Trophoblast cell (in vitro differentiated cells and primary cell): ENCODE measurements around the gene ITPK1.

ENCODE experiments used
- DNase-seq, 2 donors: peaks; one replicate each; pipeline ENCODE4 v3.0.0-alpha.2; 2016
- H2AFZ ChIP-seq: 2 replicates; pipeline ENCODE4 v1.6.1; 2013; ENCODE audit warnings: low read length, moderate library complexity, mild to moderate bottlenecking; ENCODE audit not compliant: insufficient read depth, poor library complexity
- H2AK5ac ChIP-seq: 2 replicates; pipeline ENCODE4 v1.6.1; 2013; ENCODE audit warnings: mild to moderate bottlenecking, low read length
- H2BK120ac ChIP-seq: 2 replicates; pipeline ENCODE4 v1.6.1; 2013; ENCODE audit warnings: low read length, mild to moderate bottlenecking, moderate library complexity; ENCODE audit not compliant: insufficient read depth, poor library complexity
- H2BK12ac ChIP-seq: 2 replicates; pipeline ENCODE4 v1.6.1; 2013; ENCODE audit warnings: mild to moderate bottlenecking, low read length, moderate library complexity
- H2BK5ac ChIP-seq: 2 replicates; pipeline ENCODE4 v1.6.1; 2013; ENCODE audit warnings: low read length, low read depth, moderate library complexity, mild to moderate bottlenecking; ENCODE audit not compliant: poor library complexity
- H3K14ac ChIP-seq: 2 replicates; pipeline ENCODE4 v1.6.1; 2013; ENCODE audit warnings: mild to moderate bottlenecking, low read length
- H3K18ac ChIP-seq: 2 replicates; pipeline ENCODE4 v1.6.1; 2013; ENCODE audit warnings: mild to moderate bottlenecking, low read length
- H3K23ac ChIP-seq: 2 replicates; pipeline ENCODE4 v1.6.1; 2013; ENCODE audit warnings: low read length
- H3K27ac ChIP-seq: 2 replicates; pipeline ENCODE4 v1.5.1; 2013; ENCODE audit warnings: low read depth, mild to moderate bottlenecking, inconsistent platforms, low read length, moderate library complexity
- H3K27me3 ChIP-seq: 2 replicates; pipeline ENCODE4 v1.6.1; 2013; ENCODE audit warnings: inconsistent platforms, mild to moderate bottlenecking, low read length, moderate library complexity; ENCODE audit not compliant: insufficient read depth
- H3K36me3 ChIP-seq, 2 experiments: 1 replicate in 1 of 2; 2 replicates in 1 of 2; pipeline ENCODE4 v1.6.1; 2013; ENCODE audit warnings: low read length in 2 of 2, mild to moderate bottlenecking in 2 of 2, moderate library complexity in 1 of 2; ENCODE audit not compliant: insufficient read depth in 2 of 2, control insufficient read depth in 1 of 2
- H3K4ac ChIP-seq: 2 replicates; pipeline ENCODE4 v1.6.1; 2013; ENCODE audit warnings: low read depth, mild to moderate bottlenecking, low read length, moderate library complexity
- H3K4me1 ChIP-seq, 2 experiments: 1 replicate in 1 of 2; 2 replicates in 1 of 2; pipeline ENCODE4 v1.6.1; 2013; ENCODE audit warnings: low read length in 2 of 2, mild to moderate bottlenecking in 2 of 2, moderate library complexity in 1 of 2; ENCODE audit not compliant: insufficient read depth in 2 of 2, control insufficient read depth in 1 of 2
- H3K4me2 ChIP-seq: 2 replicates; pipeline ENCODE4 v1.6.1; 2013; ENCODE audit warnings: inconsistent platforms, mild to moderate bottlenecking, low read length, moderate library complexity
- H3K4me3 ChIP-seq: 2 replicates; pipeline ENCODE4 v1.5.1; 2013; ENCODE audit warnings: mild to moderate bottlenecking, low read depth, low read length, inconsistent platforms
- H3K79me1 ChIP-seq: one replicate; pipeline ENCODE4 v1.6.1; 2013; ENCODE audit warnings: low read length
- H3K79me2 ChIP-seq: 2 replicates; pipeline ENCODE4 v1.6.1; 2013; ENCODE audit warnings: low read length, mild to moderate bottlenecking; ENCODE audit not compliant: control insufficient read depth, insufficient read depth, poor library complexity
- H3K9ac ChIP-seq: 2 replicates; pipeline ENCODE4 v1.6.1; 2013; ENCODE audit warnings: mild to moderate bottlenecking, low read length
- H3K9me3 ChIP-seq: 2 replicates; pipeline ENCODE4 v1.6.1; 2013; ENCODE audit warnings: low read depth, mild to moderate bottlenecking, control low read depth, inconsistent platforms, low read length; ENCODE audit not compliant: insufficient read depth
- H4K12ac ChIP-seq: 2 replicates; pipeline ENCODE4 v1.6.1; 2013; ENCODE audit warnings: low read depth, mild to moderate bottlenecking, low read length, moderate library complexity
- H4K8ac ChIP-seq: 2 replicates; pipeline ENCODE4 v1.6.1; 2013; ENCODE audit warnings: low read depth, mild to moderate bottlenecking, low read length, moderate library complexity
- H4K91ac ChIP-seq: one replicate; pipeline ENCODE4 v1.6.1; 2013; ENCODE audit warnings: low read depth, mild to moderate bottlenecking, low read length, moderate library complexity
- WGBS: extraction: QIAGEN DNeasy Blood & Tissue Kit; methylation state at CpG from one replicate; pipeline ENCODE4 v1.1.7; 2013; ENCODE audit warnings: missing lambda C conversion rate; ENCODE audit not compliant: insufficient read length, insufficient coverage; ENCODE audit errors: extremely low coverage; 5-methylcytosine and 5-hydroxymethylcytosine counted together

Gene ITPK1

DNA sequence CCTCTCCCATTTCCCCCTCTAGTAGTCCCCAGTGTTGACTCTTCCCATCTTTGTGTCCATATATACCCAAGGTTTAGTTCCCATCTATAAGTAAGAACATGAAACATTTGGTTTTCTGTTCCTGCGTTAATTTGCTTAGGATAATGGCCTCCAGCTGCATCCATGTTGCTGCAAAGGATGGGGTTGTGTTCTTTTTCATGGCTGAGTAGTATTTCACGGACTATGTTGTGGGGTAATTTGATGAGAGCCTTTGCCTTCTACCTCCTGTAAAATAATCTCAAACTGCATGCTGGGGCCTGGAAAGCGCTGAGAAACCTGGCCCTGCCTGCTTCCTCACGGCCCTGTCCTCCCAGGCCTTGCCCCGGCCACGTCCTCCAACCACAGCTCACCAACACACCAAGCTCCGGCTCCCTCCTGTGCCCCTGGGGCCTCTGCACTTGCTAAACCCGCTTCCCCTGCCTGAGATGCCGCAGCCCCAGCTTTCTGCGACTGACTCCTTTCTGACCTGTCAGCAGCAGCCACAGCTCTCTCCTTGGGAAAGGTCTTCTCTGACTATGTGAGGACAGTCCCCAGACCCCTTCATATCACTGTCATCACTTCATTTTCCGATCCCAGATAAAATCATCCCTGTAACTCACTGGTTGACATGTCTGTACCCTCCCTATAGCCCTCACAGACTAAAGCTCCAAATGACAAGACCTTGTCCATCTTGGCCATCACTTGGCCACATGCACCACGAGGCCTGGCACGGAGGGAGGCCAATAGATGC lies 19.8 kb downstream of the ITPK1 start:
- no peak for DNase-seq
- H4K91ac ChIP-seq = no peak overlapping the region
- no peak overlapping the region for H4K8ac ChIP-seq
- no peak overlapping the region for H3K4me3 ChIP-seq
- H2BK5ac ChIP-seq = no peak overlapping the region
- H4K12ac ChIP-seq = no peak overlapping the region
- no peak overlapping the region for H3K23ac ChIP-seq
- H3K9me3 ChIP-seq = no peaks in the 10 kb centered on the region
- no peak overlapping the region for H2AFZ ChIP-seq
- no peak overlapping the region for H2BK120ac ChIP-seq
- no peak overlapping the region for H3K9ac ChIP-seq
- WGBS = no CpG with 5 or more reads among the region's 13 CpGs
- H3K18ac ChIP-seq = peak overlapping the region; percentile 42
- no peak overlapping the region for H2BK12ac ChIP-seq
- H3K4me1 ChIP-seq = peaks cover 8 to 16% of the 10 kb centered on the region in 2 experiments
- no peak overlapping the region for H2AK5ac ChIP-seq
- no peak overlapping the region for H3K14ac ChIP-seq
- no peaks in the 10 kb centered on the region for H3K79me1 ChIP-seq
- no peaks in the 10 kb centered on the region for H3K36me3 ChIP-seq
- no peak overlapping the region for H3K4ac ChIP-seq
- H3K27me3 ChIP-seq = no peaks in the 10 kb centered on the region
- no peak overlapping the region for H3K27ac ChIP-seq
- no peaks in the 10 kb centered on the region for H3K79me2 ChIP-seq
- no peak overlapping the region for H3K4me2 ChIP-seq

DNA sequence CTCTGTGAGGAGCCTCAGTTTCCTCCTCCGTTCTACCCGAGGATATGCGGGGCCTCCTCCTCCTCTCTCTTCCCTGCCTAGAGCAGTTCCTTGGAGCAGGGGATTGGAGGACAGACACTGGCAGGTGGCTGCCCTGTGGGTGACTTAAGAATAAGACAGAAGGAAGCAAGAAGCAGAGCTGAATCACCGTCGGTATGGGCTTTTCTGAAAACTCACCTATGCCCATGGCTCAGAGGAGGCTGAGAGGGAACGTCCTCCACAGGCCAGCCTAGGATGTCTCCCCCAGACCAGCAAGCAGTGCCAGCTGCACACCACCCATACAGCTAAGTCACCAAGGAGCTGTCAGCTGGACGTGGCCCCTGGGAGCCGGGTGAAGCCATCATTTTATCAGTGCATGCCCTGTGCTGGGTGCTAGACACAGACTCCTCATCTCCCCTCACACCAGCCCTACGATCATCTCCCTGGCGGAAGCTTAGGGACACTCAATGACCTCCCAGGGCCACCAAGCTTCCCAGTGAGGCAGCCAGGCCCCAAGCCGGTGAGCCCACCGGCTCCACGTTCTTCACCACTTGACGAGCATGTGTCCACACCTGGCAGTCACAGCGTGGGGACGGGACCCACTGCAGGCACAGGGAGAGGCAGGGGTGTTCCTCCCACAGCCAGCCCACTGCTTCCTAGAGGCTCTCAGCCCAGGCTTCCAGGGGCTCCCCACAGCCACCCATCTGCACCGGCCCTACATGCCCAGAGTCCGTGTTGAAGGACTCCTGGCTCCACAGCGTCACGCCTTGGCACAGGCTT lies 21.4 kb downstream of the ITPK1 start:
- Histone ChIP-seq H3K9me3 (no peaks in the 10 kb centered on the region), H3K36me3 (no peaks in the 10 kb centered on the region), H3K4me1 (peaks cover 0 to 4% of the 10 kb centered on the region in 2 experiments), H3K4me3 (no peak overlapping the region), H3K23ac (no peak overlapping the region), H3K27me3 (no peaks in the 10 kb centered on the region), H2BK12ac (no peak overlapping the region), H3K4me2 (no peak overlapping the region), H3K14ac (no peak overlapping the region), H4K91ac (no peak overlapping the region), H3K18ac (peak overlapping the region; percentile 3), H3K79me2 (no peaks in the 10 kb centered on the region), H3K27ac (no peak overlapping the region), H3K4ac (peak overlapping the region; percentile 11), H3K9ac (no peak overlapping the region), H3K79me1 (no peaks in the 10 kb centered on the region), H2BK120ac (no peak overlapping the region), H2AK5ac (no peak overlapping the region), H2BK5ac (no peak overlapping the region), H4K8ac (no peak overlapping the region), H4K12ac (no peak overlapping the region), H2AFZ (no peak overlapping the region)
- no peak for DNase-seq
- no CpG with 5 or more reads among the region's 20 CpGs for WGBS

DNA sequence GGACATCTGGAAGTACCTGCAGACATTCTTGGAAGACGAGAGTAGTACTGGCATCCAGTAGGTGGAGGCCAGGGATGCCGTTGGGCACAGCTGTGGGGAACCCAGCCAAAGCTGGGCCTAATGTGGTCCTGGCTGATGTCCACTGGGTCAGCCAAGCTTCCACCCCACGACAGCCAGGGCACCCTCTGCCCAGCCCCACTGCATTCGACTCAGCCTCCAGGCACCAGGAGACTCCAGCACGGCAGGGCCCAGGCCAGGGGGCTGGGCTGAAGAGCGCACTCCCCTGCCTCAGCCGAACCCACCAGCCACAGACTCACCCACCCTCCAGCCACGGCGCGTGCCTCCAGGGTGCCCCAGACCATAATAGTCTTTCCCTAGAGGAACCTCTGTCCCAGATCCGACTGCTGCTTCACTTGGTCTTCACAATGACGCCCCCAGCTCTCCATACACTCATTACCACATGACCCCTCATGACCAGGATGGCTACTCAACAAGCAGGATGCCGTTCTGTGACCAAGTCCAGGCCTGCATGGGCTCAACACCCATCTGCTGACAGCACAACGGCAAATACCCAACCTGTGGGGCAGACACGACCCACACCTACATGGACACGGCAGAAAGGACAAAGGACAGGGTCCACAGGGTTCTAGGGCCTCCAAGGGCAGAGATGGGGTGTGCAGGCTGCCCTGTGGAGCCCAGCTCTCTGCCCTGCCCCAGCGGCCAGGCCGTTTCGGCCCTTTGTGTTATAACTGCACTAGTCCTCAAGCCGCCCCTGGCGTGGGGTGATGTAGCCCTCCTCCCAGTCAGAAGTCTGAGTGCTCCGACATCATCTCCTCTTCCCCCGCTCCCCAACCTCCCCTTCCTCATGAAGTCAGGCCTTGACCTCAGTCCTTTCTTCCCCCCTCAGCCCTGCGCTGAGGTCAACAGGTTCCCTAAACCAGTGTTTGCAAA lies 22.8 kb downstream of the ITPK1 start:
- H2BK12ac ChIP-seq = no peak overlapping the region

DNA sequence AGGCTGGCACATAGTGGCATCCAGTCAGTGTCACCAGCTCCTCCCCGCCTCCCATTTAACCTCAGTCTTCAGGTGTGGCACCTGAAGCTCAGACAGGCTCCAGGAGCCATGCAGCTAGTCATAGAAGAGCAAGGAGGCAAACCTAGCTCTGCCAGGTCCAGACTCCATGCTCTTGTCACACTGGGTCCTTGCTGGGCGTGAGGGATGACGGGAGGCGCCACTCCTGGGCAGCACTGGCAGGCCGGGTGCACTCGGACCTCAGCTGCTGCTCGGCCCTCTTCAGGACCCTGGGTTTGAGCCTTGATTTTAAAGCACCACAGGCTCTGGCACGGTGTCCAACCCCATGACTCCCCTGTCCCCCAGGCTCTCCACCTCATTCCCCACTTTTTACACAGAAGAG lies 24.1 kb downstream of the ITPK1 start:
- no peak overlapping the region for H4K8ac ChIP-seq
- no peak overlapping the region for H3K18ac ChIP-seq
- no peak overlapping the region for H4K91ac ChIP-seq
- H3K4ac ChIP-seq = no peak overlapping the region
- no peaks in the 10 kb centered on the region for H3K27me3 ChIP-seq
- DNase-seq = no peak
- H3K4me3 ChIP-seq = no peak overlapping the region
- H3K79me2 ChIP-seq = no peaks in the 10 kb centered on the region
- no peaks in the 10 kb centered on the region for H3K79me1 ChIP-seq
- no peak overlapping the region for H2BK5ac ChIP-seq
- H3K4me2 ChIP-seq = no peak overlapping the region
- H3K14ac ChIP-seq = no peak overlapping the region
- H3K9ac ChIP-seq = no peak overlapping the region
- H2AFZ ChIP-seq = no peak overlapping the region
- no peak overlapping the region for H2BK12ac ChIP-seq
- peaks cover 2% of the 10 kb centered on the region for H3K9me3 ChIP-seq
- H4K12ac ChIP-seq = no peak overlapping the region
- no peak overlapping the region for H2BK120ac ChIP-seq
- H3K36me3 ChIP-seq = no peaks in the 10 kb centered on the region
- H3K27ac ChIP-seq = no peak overlapping the region
- WGBS = no CpG with 5 or more reads among the region's 8 CpGs
- peaks cover under 1% of the 10 kb centered on the region in 2 experiments for H3K4me1 ChIP-seq
- H2AK5ac ChIP-seq = no peak overlapping the region
- no peak overlapping the region for H3K23ac ChIP-seq

More for the DNA sequence above, 22.8 kb downstream of the ITPK1 start:
- H4K91ac ChIP-seq = no peak overlapping the region
- WGBS = no CpG with 5 or more reads among the region's 24 CpGs
- H3K79me2 ChIP-seq = no peaks in the 10 kb centered on the region
- H3K4me3 ChIP-seq = no peak overlapping the region
- H2BK5ac ChIP-seq = no peak overlapping the region
- no peaks in the 10 kb centered on the region for H3K9me3 ChIP-seq
- DNase-seq = no peak
- no peak overlapping the region for H3K23ac ChIP-seq
- no peaks in the 10 kb centered on the region for H3K4me1 ChIP-seq
- no peaks in the 10 kb centered on the region for H3K27me3 ChIP-seq
- no peak overlapping the region for H2BK120ac ChIP-seq
- H3K36me3 ChIP-seq = no peaks in the 10 kb centered on the region
- H4K12ac ChIP-seq = no peak overlapping the region
- no peak overlapping the region for H4K8ac ChIP-seq
- H3K79me1 ChIP-seq = no peaks in the 10 kb centered on the region
- H3K18ac ChIP-seq = no peak overlapping the region
- no peak overlapping the region for H3K9ac ChIP-seq
- no peak overlapping the region for H3K4ac ChIP-seq
- no peak overlapping the region for H2AK5ac ChIP-seq
- H3K27ac ChIP-seq = no peak overlapping the region
- H3K4me2 ChIP-seq = no peak overlapping the region
- no peak overlapping the region for H3K14ac ChIP-seq
- no peak overlapping the region for H2AFZ ChIP-seq
